RWPE2 (cell line): ENCODE results near the gene FAF1.
A peak's percentile ranks its signal among the peaks of the same experiment; 100 is the strongest.

Experiments used
- ATAC-seq: fragments of 200-7000 bp; cut with Tn5 transposase; 3 replicates; pipeline ENCODE4 v1.9.1; 2021; ENCODE audit warnings: low read depth
- DNase-seq: peaks from one replicate; pipeline ENCODE4 v3.0.0-alpha.2; 2020; ENCODE audit warnings: low spot score
- H3K27ac ChIP-seq: fragments of 450-650 bp; 2 replicates; pipeline ENCODE4 v1.5.1; 2017; ENCODE audit warnings: mild to moderate bottlenecking; ENCODE audit not compliant: poor library complexity, severe bottlenecking
- H3K27me3 ChIP-seq: fragments of 250-450 bp; sonication (Bioruptor Pico); 2 replicates; pipeline ENCODE4 v1.5.1; 2021; ENCODE audit warnings: mild to moderate bottlenecking, moderate library complexity; ENCODE audit not compliant: insufficient read depth, poor library complexity, severe bottlenecking
- H3K36me3 ChIP-seq: fragments of 250-450 bp; sonication (Bioruptor Pico); 2 replicates; pipeline ENCODE4 v1.5.1; 2020; ENCODE audit warnings: low read depth, mild to moderate bottlenecking, moderate library complexity
- H3K4me1 ChIP-seq: fragments of 250-450 bp; sonication (Bioruptor Pico); 2 replicates; pipeline ENCODE4 v1.5.1; 2021; ENCODE audit warnings: mild to moderate bottlenecking, moderate library complexity; ENCODE audit not compliant: insufficient read depth, poor library complexity, severe bottlenecking
- H3K4me3 ChIP-seq: fragments of 250-450 bp; sonication (Bioruptor Pico); 2 replicates; pipeline ENCODE4 v1.5.1; 2021; ENCODE audit warnings: mild to moderate bottlenecking, moderate library complexity; ENCODE audit not compliant: severe bottlenecking
- H3K9me3 ChIP-seq: fragments of 250-450 bp; sonication (Bioruptor Pico); 2 replicates; pipeline ENCODE4 v1.5.1; 2021; ENCODE audit warnings: mild to moderate bottlenecking, moderate library complexity; ENCODE audit not compliant: severe bottlenecking
- TF ChIP-seq, protein P1 (sequence below): fragments of 450-650 bp; IDR thresholded peaks from one replicate; pipeline ENCODE4 v1.5.1; 2017; ENCODE audit warnings: mild to moderate bottlenecking, moderate library complexity; ENCODE audit not compliant: poor library complexity, severe bottlenecking

FAF1 gene

DNA sequence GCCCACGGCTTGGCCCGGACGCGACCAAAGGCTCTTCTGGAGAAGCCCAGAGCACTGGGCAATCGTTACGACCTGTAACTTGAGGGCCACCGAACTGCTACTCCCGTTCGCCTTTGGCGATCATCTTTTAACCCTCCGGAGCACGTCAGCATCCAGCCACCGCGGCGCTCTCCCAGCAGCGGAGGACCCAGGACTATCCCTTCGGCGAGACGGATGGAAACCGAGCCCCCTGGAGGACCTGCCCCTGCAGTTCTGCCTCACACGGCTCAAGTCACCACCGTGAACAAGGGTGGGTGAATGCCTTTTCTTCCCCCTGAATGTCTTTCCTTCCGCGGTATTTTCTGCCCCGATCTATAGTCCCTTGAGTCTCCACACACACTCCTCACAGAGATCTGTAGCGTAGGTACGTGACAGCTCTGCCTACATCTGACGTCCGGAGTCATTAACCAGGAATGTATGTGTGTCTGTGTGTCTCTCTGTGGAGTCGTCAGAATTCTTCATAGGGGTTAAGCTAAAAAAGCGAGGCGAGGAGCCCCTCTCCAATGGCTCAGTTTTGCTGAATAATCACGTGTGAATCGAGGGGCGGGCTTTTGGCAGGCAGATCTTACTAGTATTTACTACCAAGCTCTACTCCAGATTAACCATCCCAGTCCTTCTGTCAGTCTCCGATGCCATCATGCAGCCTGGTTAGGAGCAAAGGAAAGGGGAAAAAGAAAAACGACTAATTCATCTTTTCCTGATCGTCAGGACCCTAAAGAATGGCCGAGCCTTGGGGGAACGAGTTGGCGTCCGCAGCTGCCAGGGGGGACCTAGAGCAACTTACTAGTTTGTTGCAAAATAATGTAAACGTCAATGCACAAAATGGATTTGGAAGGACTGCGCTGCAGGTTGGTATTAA lies 9.8 kb upstream of the FAF1 start, which contains the start of gene CDKN2C:
TSS of gene CDKN2C (plus strand) at position 635 of the 898 bp plus-strand sequence. CDS start at position 759, 124 bp downstream.
- peak within 1 kb of the TSS; percentile 54 for H3K4me3 ChIP-seq
- ATAC-seq (peak; percentile 61), DNase-seq (no peak)
- peaks cover 5% of the 10 kb centered on the region for H3K4me1 ChIP-seq
- H3K36me3 ChIP-seq: no peaks in the 10 kb centered on the region
- peak within 1 kb of the TSS; percentile 74 for H3K27ac ChIP-seq
- no peaks in the 10 kb centered on the region for H3K27me3 ChIP-seq
- TF ChIP-seq, protein P1, sequence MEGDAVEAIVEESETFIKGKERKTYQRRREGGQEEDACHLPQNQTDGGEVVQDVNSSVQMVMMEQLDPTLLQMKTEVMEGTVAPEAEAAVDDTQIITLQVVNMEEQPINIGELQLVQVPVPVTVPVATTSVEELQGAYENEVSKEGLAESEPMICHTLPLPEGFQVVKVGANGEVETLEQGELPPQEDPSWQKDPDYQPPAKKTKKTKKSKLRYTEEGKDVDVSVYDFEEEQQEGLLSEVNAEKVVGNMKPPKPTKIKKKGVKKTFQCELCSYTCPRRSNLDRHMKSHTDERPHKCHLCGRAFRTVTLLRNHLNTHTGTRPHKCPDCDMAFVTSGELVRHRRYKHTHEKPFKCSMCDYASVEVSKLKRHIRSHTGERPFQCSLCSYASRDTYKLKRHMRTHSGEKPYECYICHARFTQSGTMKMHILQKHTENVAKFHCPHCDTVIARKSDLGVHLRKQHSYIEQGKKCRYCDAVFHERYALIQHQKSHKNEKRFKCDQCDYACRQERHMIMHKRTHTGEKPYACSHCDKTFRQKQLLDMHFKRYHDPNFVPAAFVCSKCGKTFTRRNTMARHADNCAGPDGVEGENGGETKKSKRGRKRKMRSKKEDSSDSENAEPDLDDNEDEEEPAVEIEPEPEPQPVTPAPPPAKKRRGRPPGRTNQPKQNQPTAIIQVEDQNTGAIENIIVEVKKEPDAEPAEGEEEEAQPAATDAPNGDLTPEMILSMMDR: no peak
- no peaks in the 10 kb centered on the region for H3K9me3 ChIP-seq

DNA sequence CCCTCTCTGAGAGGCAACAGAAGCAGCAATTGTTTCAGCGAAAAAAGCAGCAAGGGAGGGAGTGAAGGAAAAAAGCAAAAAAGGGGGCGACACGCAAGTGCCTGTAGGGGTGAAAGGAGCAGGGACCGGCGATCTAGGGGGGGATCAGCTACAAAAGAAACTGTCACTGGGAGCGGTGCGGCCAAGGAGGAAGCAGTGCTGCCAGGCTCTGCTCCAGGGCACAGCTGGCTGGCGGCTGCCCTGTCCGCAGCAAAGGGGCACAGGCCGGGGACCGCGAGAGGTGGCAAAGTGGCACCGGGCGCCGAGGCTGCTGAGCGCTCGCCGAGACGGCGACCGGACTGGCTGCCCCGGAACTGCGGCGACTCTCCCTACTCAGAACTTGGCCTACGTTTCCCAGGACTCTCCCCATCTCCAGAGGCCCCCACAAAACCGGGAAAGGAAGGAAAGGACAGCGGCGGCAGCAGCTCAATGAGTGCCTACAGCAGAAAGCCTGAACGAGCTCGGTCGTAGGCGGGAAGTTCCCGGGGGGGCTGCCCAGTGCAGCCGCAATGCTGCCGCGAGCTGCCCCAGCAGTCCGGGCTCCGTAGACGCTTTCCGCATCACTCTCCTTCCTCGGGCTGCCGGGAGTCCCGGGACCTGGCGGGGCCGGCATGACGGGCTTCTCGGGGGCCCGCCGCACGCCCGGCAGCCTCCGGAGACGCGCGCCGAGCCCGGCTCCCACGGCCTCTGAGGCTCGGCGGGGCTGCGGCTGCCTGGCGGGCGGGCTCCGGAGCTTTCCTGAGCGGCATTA lies 8.9 kb upstream of the FAF1 start:
- H3K27ac ChIP-seq: peak overlapping the region; percentile 74
- H3K9me3 ChIP-seq: no peaks in the 10 kb centered on the region
- H3K4me3 ChIP-seq: peak overlapping the region; percentile 54
- H3K4me1 ChIP-seq: peaks cover 5% of the 10 kb centered on the region
- H3K36me3 ChIP-seq: no peaks in the 10 kb centered on the region
- H3K27me3 ChIP-seq: no peaks in the 10 kb centered on the region
- TF ChIP-seq, protein P1: no peak
- DNase-seq (no peak), ATAC-seq (peak; percentile 21)

DNA sequence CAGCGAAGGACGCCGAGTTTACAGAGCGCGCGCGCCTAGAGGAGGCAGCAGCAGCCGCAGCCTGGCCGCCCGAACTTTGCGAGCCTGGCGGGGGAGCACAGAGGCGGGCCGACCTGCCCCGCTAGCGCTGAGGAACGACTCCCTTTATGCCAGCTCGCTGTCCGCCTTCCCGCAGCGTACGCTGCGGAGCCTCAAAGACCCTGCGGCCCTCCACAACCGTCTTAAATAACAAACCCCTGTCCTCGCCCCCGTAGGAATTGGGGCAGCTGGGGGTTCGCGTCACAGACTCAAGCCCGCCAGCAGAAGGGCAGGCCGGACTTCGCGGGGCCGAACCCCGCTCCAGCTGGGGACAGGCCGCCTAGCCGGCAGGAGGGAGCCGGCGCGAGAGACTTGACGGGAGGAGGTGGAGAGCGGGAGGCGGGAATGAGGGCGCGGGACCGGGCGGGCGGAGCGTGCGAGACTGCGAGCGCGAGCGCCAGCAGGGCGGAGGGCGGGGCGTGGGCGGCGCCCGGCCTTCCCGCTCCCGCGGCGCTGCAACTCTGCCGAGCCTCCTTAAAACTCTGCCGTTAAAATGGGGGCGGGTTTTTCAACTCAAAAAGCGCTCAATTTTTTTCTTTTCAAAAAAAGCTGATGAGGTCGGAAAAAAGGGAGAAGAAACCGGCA lies 8.2 kb upstream of the FAF1 start:
- peak overlapping the region; percentile 54 for H3K4me3 ChIP-seq
- DNase-seq (peak; percentile 87), ATAC-seq (peak; percentile 79)
- TF ChIP-seq, protein P1: peak; percentile 53
- H3K9me3 ChIP-seq: no peaks in the 10 kb centered on the region
- H3K27me3 ChIP-seq: no peaks in the 10 kb centered on the region
- no peaks in the 10 kb centered on the region for H3K36me3 ChIP-seq
- peak overlapping the region; percentile 74 for H3K27ac ChIP-seq
- peaks cover 5% of the 10 kb centered on the region for H3K4me1 ChIP-seq

DNA sequence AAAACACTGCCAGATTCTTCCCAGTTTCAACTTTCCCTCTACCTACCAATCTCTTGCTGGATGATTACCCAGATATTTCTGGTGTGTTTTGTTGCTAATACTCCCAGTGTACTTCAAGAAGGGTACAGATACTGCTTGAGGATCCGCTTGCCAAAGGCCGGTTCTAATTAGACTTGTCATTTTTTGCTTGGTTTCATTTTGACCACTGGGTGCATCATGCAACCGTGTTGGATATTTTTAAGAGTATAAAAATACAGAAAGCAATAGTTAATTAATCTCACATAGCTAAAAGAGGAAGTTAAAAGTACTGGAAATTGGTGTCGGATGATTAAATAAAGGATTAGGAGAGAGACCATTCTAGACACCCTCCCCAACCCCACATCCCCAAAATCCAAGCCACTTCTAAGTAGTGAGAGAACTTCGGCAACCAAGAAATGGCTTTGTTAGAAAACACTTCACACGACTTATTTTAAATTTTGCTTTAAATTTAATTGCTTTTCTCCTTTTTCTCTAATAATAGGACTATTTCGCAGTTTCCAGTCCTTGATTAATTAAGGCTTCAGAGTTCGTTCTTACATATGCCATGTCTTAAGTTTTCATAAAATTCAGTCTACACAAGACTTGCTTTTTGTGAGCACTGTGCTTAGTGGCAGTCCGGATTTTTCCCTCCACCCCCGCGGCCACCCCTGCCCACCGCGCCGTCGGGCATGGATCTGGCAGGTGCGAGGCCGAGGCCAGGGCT lies 7.5 kb upstream of the FAF1 start:
- no peaks in the 10 kb centered on the region for H3K36me3 ChIP-seq
- DNase-seq (no peak), ATAC-seq (no peak)
- TF ChIP-seq, protein P1: no peak
- peaks cover 5% of the 10 kb centered on the region for H3K4me1 ChIP-seq
- H3K27me3 ChIP-seq: no peaks in the 10 kb centered on the region
- H3K4me3 ChIP-seq: peak overlapping the region; percentile 54
- H3K9me3 ChIP-seq: no peaks in the 10 kb centered on the region
- peak overlapping the region; percentile 74 for H3K27ac ChIP-seq
